GM12873 (cell line): ENCODE measurements around the gene LHX5.

Experiments used
- CTCF ChIP-seq: IDR thresholded peaks from 2 replicates; pipeline ENCODE4 v1.5.1; 2012; ENCODE audit warnings: low read depth, mild to moderate bottlenecking, moderate library complexity, low read length, control low read depth; ENCODE audit not compliant: insufficient read depth; ENCODE audit errors: missing control alignments

LHX5 gene

GRCh38 chr12:113456761-113457160 is 14.9 kb downstream of the LHX5 start:
- TF ChIP-seq CTCF: no peak

- TF ChIP-seq CTCF: no peak
Measured at GRCh38 chr12:113456199-113456598, 15.5 kb downstream of the LHX5 start.

- no peak for TF ChIP-seq CTCF
Measured at GRCh38 chr12:113453330-113453729, 18.3 kb downstream of the LHX5 start.

GRCh38 chr12:113452458-113452857 is 19.2 kb downstream of the LHX5 start:
- no peak for TF ChIP-seq CTCF

DNA sequence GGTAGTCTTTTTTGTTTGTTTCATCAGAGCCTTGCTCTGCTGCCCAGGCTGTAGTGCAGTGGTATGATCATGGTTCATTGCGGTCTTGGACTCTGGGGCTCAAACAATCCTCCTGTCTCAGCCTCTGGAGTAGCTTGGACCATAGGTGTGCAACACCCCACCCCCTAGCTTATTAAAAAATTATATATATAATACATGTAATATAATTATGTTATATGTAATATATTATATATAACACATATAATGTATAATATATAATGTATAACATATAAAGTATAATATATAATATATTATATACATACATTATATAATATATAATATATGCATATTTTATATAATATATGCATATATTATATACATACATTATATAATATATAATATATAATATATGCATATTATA is 21.8 kb downstream of the LHX5 start:
- no peak for TF ChIP-seq CTCF

DNA sequence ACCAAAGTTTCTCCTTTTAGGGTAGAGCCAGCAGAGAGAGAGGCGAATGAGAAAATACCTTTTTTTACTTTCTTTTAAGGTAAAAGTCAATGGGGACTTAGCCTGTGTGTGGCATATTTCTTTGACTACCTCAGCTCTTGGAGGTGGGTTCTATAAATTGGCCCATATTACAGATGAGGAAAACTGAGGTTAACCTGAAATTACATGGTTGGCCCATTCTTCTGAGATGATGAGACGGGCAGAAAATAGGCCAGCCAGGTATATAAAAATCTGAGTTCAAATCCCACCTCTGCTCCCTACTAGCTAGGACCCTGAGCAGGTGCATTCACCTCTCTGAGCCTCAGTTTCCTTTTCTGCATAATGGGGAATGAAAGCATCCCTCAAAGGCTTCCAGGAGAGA is 22.4 kb downstream of the LHX5 start:
- no peak for TF ChIP-seq CTCF

DNA sequence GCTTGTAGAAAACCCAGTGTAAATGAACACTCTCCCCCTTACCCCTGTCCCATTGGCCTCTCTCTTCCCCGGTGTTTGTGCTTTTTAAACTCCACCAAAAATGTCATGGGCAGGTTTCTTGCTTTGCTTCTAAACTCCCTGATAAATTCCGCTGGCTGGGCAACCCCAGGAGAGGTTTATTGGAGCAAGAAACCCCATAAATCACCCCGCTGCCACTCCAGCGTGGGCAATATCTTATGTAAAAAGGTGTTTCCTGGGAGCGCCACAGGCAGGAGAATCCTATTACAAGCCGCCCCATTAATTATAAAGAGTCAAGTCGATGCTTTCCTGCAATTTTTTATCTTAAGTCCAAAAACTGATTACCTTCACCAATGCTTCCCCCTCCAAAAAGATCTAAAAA is 22.8 kb downstream of the LHX5 start:
- TF ChIP-seq CTCF: no peak

GRCh38 chr12:113445544-113446171 is 26.0 kb downstream of the LHX5 start:
- TF ChIP-seq CTCF: no peak
